CD4-positive, alpha-beta T cell (primary cell): ENCODE measurements around the gene GARIN5B. TPM values are rescaled to one million over a fixed set of nuclear protein-coding genes. Genes with fewer than 3 reads are reported as not detected.
A peak's percentile ranks its signal among the peaks of the same experiment; 100 is the strongest.

ENCODE experiments used
- ATAC-seq: fragments of 200-7000 bp; cut with Tn5 transposase; one replicate; pipeline ENCODE4 v1.10.0; 2022; ENCODE audit warnings: mild to moderate bottlenecking; ENCODE audit not compliant: poor library complexity
- CTCF ChIA-PET: fragments of 350-600 bp; sonication (Branson Sonifier 250); formaldehyde crosslinking; loops from one replicate; lab custom pipeline; 2021; ENCODE audit warnings: antibody characterized with exemption, inconsistent platforms; lab: Charles Lee
- POLR2A ChIA-PET: fragments of 350-600 bp; sonication (Branson Sonifier 250); formaldehyde crosslinking; loops from one replicate; lab custom pipeline; 2021; ENCODE audit warnings: antibody characterized with exemption, inconsistent platforms; lab: Charles Lee
- DNase-seq, 14 experiments: peaks; one replicate each; pipeline ENCODE4 v3.0.0-alpha.2; 2013 to 2020; ENCODE audit warnings: mixed read lengths in 2 of 14
- H3K27ac ChIP-seq, 2 donors: one replicate each; pipeline versions ENCODE4 v1.5.1 to v1.7.0; 2013; ENCODE audit warnings: low read length in 2 of 2, low read depth in 1 of 2, mild to moderate bottlenecking in 1 of 2
- H3K27me3 ChIP-seq, 2 experiments: 1 replicate in 1 of 2; 2 replicates in 1 of 2; pipeline versions ENCODE4 v1.6.1 to v1.7.0; 2013; ENCODE audit warnings: low read length in 2 of 2, control low read depth in 1 of 2, mild to moderate bottlenecking in 1 of 2, moderate library complexity in 1 of 2; ENCODE audit not compliant: insufficient read depth in 2 of 2, control insufficient read depth in 1 of 2
- H3K36me3 ChIP-seq: one replicate; pipeline ENCODE4 v1.6.1; 2013; ENCODE audit warnings: low read length, control low read depth; ENCODE audit not compliant: insufficient read depth
- H3K4me1 ChIP-seq: one replicate; pipeline ENCODE4 v1.6.1; 2013; ENCODE audit warnings: low read length, control low read depth; ENCODE audit not compliant: insufficient read depth
- H3K4me3 ChIP-seq: one replicate; pipeline ENCODE4 v1.5.1; 2013; ENCODE audit warnings: mild to moderate bottlenecking, low read length, moderate library complexity
- H3K9me3 ChIP-seq, 2 experiments: 1 replicate in 1 of 2; 2 replicates in 1 of 2; pipeline versions ENCODE4 v1.6.1 to v1.7.0; 2013; ENCODE audit warnings: low read length in 2 of 2, mild to moderate bottlenecking in 2 of 2, control low read depth in 1 of 2, moderate library complexity in 1 of 2; ENCODE audit not compliant: control insufficient read depth in 1 of 2, insufficient read depth in 1 of 2
- H3K27ac Mint-ChIP-seq: one replicate; pipeline ENCODE4 v1.8.0; 2020; ENCODE audit warnings: mixed read lengths
- H3K27me3 Mint-ChIP-seq: one replicate; pipeline ENCODE4 v1.8.0; 2021; ENCODE audit warnings: mixed read lengths
- H3K36me3 Mint-ChIP-seq: one replicate; pipeline ENCODE4 v1.8.0; 2021; ENCODE audit warnings: low read depth, mixed read lengths
- H3K4me1 Mint-ChIP-seq: one replicate; pipeline ENCODE4 v1.8.0; 2021; ENCODE audit warnings: low read depth, mixed read lengths
- H3K4me3 Mint-ChIP-seq: one replicate; pipeline ENCODE4 v1.8.0; 2020; ENCODE audit warnings: mild to moderate bottlenecking, mixed read lengths
- H3K9me3 Mint-ChIP-seq: one replicate; pipeline ENCODE4 v1.8.0; 2020; ENCODE audit warnings: mixed read lengths
- intact Hi-C, 2 experiments: fragments of 100-400 bp; cut with DNase I in 1 of 2; cut with micrococcal nuclease in 1 of 2; formaldehyde crosslinking; loops; one replicate each; pipeline versions ENCODE4 v1.15.1 to v1.9.0; 2023 to 2025; cut with DNase I, micrococcal nuclease
- total RNA-seq, 174 experiments: library from RNA in 2 of 174; stranded (reverse) in 2 of 174; gene quantifications; one replicate each; pipeline ENCODE4 v1.2.3 and lab custom pipeline; 2021 to 2026
- TF ChIP-seq, protein P1 (sequence below): fragments of 200-600 bp; IDR thresholded peaks from one replicate; pipeline ENCODE4 v1.8.0; 2022; ENCODE audit warnings: antibody characterized with exemption, mild to moderate bottlenecking

GARIN5B gene
- total RNA-seq, 2 experiments from 2014 or later: 0.08 TPM; not detected in 1

- peak overlapping the region; percentile 4 for H3K4me3 Mint-ChIP-seq
- Histone ChIP-seq H3K36me3 (peaks cover 25% of the 10 kb centered on the region), H3K4me3 (no peak overlapping the region), H3K4me1 (peaks cover 5% of the 10 kb centered on the region), H3K27me3 (no peaks in the 10 kb centered on the region), H3K9me3 (no peaks in the 10 kb centered on the region), H3K27ac (no peak overlapping the region)
- ATAC-seq: no peak
- intact Hi-C loops: no loop called here
- POLR2A ChIA-PET: interaction anchor here (0.8 to 2.7 kb wide), 3 partner anchors 9 to 11 kb away, joined by 3 to 10 read pairs (median 8); partner anchors contain the start of genes RPL28 and UBE2S
- no peaks in the 10 kb centered on the region for H3K9me3 Mint-ChIP-seq
- peak overlapping the region; percentile 33 for H3K27ac Mint-ChIP-seq
- H3K4me1 Mint-ChIP-seq: peaks cover 8% of the 10 kb centered on the region
- no peaks in the 10 kb centered on the region for H3K27me3 Mint-ChIP-seq
- H3K36me3 Mint-ChIP-seq: peaks cover 37% of the 10 kb centered on the region
- CTCF ChIA-PET: no interaction called here
- DNase-seq: no peak
- TF ChIP-seq, protein P1, sequence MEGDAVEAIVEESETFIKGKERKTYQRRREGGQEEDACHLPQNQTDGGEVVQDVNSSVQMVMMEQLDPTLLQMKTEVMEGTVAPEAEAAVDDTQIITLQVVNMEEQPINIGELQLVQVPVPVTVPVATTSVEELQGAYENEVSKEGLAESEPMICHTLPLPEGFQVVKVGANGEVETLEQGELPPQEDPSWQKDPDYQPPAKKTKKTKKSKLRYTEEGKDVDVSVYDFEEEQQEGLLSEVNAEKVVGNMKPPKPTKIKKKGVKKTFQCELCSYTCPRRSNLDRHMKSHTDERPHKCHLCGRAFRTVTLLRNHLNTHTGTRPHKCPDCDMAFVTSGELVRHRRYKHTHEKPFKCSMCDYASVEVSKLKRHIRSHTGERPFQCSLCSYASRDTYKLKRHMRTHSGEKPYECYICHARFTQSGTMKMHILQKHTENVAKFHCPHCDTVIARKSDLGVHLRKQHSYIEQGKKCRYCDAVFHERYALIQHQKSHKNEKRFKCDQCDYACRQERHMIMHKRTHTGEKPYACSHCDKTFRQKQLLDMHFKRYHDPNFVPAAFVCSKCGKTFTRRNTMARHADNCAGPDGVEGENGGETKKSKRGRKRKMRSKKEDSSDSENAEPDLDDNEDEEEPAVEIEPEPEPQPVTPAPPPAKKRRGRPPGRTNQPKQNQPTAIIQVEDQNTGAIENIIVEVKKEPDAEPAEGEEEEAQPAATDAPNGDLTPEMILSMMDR: no peak
These were observed 35.3 kb upstream of the GARIN5B start for GRCh38 chr19:55398200-55398925.

- no peaks in the 10 kb centered on the region for H3K27me3 ChIP-seq
- Mint-ChIP-seq H3K27ac (peak overlapping the region; percentile 49), H3K4me3 (no peak overlapping the region), H3K9me3 (no peaks in the 10 kb centered on the region), H3K27me3 (no peaks in the 10 kb centered on the region), H3K36me3 (peaks cover 44% of the 10 kb centered on the region), H3K4me1 (peaks cover 30% of the 10 kb centered on the region)
- POLR2A ChIA-PET: interaction anchor here (1.5 kb wide), 1 partner anchor 14 kb away, joined by 3 read pairs; no protein-coding TSS in a partner anchor
- intact Hi-C loops: no loop called here
- CTCF ChIA-PET: no interaction called here
- TF ChIP-seq, protein P1: no peak
- no peak for ATAC-seq
- no peak overlapping the region for H3K27ac ChIP-seq
- DNase-seq: peak in 1 of 14 experiments; percentile 1
- no peak overlapping the region for H3K4me3 ChIP-seq
- peaks cover 31% of the 10 kb centered on the region for H3K4me1 ChIP-seq
- peaks cover 37% of the 10 kb centered on the region for H3K36me3 ChIP-seq
- H3K9me3 ChIP-seq: no peaks in the 10 kb centered on the region
These were observed 30.0 kb upstream of the GARIN5B start for GRCh38 chr19:55392820-55393761.
